SHP77 (cell line): ENCODE results near the gene HAUS1.
"Not testable (repeated sequence)": the region's sequence is repeated elsewhere in the genome, so short reads cannot be mapped to it uniquely, and the experiment has no call there.

ENCODE experiments used
- DNase-seq, 2 experiments: peaks; one replicate each; lab custom pipeline; 2025; lab: John Stamatoyannopoulos, UW

HAUS1 gene

DNA sequence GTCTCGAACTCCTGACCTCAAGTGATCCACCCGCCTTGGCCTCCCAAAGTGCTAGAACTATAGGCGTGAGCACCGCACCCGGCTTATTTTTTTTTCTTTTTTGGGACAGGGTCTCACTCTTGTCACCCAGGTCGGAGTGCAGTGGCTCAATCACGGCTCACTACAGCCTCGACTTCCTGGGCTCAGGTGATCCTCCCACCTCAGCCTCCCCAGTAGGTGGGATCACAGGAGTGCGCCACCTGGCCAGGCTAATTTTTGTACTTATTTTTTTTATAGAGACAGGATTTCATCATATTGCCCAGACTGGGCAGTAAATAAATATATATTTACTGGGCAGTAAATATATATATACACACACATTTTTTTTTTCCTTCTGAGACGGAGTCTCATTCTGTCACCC is 8.7 kb upstream of the HAUS1 start:
- DNase-seq, result no peak

DNA sequence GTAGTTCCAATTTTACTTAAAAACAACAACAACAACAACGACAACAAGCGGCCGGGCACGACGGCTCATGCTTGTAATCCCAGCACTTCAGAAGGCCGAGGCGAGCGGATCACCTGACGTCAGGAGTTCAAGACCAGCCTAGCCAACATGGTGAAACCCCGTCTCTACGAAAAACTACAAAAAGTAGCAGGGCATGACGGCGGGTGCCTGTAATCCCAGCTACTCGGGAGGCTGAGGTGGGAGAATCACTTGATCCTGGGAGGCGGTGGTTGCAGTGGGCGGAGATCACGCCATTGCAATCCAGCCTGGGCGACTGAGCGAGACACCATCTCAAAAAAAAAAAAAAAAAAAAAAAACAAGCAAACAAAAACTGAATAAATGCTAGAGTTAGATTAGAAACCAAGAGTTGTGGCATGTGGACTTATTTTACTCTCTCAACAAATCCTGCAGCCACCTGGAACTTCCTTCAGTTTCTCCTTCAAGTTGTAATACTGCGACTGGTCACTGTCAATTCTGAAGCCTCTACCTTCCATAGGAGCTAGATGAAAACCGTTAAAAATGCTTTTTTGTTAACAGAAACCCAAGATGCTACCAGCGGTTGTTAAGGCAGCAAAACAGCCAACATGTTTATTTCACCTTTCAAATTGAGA is 7.4 kb upstream of the HAUS1 start:
- no peak for DNase-seq

DNA sequence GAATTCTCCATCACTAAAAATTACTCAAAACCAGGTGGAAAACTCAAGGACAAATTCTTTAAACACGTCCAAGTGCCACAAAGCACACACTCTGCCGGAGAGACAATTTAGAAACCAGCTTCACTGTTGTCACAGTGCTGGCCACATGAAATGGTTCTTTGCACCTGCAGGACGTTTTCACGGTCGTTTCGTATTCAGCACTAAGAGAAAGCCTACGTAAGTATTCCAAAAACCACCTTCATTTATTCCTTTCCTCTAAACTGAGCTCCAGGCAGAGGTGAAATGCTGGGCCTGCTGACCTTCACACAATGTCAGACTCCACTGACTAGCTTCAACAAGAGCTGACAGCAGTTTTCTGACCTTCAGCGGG is 6.8 kb upstream of the HAUS1 start:
- no peak for DNase-seq

DNA sequence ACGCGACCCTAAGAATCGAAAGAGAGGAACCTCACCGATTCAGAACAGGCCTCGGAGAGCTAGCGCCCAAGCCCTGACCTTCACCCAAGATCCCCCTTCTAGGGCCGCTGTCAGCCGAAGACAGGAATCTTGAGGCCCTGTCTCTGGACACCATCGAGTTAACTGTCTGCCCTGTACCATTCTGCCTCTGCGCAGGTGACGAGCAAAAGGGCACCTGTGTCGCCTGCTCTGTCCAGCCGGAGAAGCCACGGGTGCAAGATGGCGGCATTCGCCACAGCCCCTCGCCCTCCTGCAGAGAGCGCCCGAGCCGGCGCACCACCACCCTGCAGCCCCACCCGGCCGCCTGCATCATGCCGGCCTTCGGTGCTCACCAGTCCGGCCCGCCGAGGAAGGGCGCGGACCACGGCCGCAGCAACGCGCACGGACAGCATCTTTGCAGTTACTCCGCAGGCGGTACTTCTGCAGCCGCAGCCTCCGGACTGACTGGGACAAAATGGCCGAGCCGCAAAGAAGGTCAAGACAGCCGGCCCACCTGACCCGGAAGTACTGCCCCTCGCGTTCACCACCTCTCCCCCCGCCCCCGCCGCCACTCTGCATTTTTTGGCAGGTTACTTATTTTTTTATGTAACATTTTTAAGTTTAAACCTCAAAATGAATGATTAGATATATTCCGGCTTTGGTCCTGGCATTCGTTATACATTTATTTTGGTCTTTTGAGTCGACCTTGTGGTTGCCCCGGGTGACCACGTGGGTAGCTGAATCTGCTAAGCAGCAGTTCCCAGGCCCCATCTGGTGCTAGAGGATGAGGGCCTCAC is 6.2 kb upstream of the HAUS1 start, which contains the start of gene ATP5F1A:
Gene ATP5F1A, minus strand, starts transcription at position 496 of the 815 bp plus-strand sequence. Its CDS starts 65 bp downstream, at position 431.
- peak; percentile 78 to 85 for DNase-seq

DNA sequence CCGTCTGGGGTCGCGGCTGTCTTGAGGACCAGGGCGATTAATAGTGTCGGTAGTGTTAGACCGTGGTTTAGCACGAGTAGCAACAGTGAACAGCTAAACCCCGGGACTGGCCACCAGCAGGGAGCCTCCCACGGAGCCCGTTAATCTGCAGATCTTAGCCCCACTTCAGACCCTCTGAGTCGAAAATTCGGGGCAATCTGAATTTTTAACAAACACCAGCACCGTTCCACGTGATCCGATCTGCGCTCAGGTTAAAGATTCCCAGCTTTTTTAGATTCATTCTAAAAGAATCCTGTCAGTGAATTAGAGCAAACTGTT is 5.6 kb upstream of the HAUS1 start:
- no peak for DNase-seq

DNA sequence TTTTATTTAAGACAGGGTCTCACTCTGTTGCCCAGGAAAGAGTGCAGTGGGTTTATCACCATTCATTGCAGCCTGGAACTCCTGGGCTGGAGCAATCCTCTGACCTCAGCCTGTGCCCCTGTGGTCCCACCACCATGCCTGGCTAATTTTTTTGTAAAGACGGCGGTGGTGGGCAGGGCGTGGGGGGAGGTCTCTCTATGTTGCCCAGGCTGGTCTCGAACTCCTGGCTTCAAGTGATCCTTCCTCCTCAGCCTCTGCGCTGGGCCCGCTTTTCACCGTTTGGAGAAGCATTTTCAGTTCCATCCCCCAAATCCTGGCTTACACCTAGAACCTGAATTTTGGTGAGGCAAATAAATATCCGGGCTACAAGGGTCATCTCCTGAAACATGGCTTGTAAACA is 4.7 kb upstream of the HAUS1 start:
- DNase-seq, result no peak

DNA sequence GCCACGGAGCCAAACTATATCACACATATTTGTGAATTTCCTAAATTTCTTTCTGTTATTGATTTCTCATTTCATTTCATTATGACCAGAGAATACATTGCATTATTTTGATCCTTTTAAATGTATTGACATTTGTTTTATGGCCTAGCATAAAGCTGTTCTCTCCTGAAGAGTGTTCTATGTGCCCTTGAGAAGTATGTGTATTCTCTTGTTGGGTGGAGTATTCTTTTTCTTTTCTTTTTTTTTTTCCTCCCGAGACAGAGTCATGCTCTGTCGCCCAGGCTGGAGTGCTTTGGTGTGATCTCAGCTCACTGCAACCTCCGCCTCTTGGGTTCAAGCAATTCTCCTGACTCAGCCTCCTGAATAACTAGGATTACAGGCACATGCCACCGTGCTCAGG is 5.2 kb downstream of the HAUS1 start:
- no peak for DNase-seq

DNA sequence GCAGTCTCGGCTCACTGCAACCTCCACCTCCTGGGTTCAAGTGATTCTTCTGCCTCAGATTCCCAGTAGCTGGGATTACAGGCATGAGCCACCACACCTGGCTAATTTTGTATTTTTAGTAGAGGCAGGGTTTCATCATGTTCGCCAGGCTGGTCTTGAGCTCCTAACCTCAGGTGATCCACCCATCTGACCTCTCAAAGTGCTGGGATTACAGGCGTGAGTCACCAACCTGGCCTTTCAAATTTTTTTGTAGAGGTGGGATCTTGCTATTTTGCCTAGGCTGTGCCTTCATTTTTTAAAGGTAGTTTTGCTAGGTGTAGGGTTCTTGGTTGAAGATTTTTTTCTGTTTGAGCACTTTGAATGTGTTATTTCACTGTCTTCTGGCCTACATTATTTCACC is 6.2 kb downstream of the HAUS1 start:
- no peak for DNase-seq

DNA sequence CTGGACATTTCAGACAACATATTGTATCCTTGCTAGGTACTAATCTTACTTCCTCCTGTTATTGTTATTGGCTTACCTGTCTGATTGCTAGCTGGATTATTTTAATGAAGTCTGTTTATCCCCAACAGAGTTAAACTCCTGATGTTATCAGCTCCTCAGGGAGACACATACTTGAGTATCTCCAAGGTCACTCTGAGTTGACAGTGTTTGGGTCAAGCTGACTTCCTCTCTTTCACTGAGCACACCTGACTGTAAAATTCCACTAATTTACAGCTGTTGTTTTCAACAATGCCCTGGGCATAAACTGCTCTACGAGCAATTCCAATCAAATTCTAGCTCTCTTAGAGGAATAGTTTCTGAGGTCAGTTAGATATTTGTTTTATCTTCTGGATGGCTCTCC is 9.6 kb downstream of the HAUS1 start:
- DNase-seq, result no peak

DNA sequence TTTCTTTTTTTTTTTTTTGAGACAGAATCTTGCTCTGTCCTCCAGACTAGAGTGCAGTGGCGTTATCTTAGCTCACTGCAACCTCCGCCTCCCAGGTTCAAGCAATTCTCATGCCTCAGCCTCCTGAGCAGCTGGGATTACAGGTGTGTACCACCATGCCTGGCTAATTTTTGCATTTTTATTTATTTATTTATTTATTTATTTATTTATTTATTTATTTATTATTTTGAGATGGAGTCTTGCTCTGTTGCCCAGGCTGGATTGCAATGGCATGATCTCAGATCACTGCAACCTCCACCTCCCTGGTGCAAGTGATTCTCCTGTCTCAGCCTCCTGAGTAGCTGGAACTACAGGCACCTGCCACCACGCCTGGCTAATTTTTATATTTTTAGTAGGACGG is 22.4 kb downstream of the HAUS1 start:
- not testable (repeated sequence) for DNase-seq

DNA sequence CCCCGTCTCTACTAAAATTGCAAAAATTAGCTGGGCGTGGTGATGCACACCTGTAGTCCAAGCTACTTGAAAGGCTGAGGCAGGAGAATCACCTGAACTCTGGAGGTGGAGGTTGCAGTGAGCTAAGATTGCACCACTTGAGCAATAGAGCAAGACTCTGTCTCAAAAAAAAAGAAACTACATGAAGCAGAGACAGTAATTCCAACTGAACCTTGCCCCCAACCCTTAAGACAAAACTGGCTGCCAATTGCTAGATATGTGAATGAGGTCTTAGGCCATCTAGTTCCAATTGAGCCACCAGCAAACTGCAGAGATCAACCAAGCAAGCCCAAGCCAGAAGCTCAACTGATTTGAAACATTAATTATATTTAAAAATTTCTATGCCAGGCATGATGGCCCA is 25.9 kb downstream of the HAUS1 start:
- DNase-seq, result no peak

DNA sequence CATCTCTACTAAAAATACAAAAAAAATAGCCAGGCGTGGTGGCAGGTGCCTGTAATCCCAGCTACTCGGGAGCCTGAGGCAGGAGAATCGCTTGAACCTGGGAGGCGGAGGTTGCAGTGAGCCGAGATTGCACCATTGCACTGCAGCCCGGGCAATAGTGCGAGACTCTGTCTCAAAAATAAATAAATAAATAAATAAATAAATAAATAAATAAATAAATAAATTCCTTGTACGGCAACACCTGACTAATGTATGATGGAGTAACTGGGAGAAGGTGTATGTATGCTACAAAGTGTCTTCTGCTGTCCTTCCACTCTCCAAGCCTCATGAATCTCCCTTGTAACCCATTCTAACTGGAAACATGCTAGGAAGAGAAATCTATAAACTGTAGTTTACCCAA is 26.4 kb downstream of the HAUS1 start:
- DNase-seq, result not testable (repeated sequence)

DNA sequence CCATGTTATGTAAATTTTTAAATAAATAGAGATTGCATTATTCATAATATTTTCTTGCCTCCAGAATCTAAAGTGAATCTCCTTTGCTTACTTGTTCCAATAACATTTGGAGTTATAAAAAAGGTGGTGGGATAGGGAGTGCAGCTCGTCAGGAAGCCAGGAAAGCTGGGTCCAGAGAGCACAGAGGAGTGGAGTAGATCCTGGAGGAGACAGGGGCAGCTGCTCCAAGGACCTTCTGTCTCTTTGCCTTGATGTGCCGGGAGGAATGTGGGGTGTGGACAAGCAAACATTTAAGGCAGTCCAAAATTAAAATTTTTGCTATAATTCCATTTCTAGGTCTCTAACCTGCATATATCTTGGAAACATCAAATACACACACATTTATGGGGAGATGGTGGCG is 29.3 kb downstream of the HAUS1 start:
- no peak for DNase-seq

DNA sequence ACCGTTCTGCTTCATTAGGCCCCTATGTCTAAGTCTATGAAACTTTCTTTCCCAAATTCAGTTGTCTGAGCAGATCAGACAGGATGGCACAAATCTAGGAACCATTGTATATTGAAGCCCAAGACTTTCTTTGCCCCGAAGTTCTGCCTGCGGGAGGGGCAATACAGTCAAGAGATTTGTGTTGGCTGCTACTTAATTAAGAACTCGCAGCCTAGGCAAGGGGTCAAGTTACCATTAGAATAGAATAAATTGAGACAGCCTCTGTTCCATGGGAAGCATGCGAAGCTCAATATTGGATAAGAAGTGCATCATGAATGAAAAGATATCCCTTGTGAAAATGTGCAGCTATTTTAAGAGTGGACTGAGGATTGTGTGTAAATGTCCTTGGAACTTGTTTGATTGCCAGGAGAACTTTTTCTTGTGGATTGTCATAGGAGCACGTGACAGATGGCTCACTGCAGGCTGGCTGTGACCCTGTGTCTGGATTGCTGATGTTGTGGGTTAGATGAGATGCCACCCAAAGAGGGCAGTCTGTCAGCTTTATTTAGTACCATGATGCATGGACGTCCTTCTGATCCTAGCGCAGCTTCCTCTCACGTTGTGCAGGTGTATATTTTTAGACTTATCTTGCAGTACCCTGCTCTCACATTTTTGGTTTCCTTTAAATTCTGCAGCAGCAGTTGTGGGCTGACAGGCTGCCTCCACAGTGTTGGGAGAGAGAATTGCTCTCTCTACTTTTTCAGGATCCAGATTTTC is 30.9 kb downstream of the HAUS1 start:
- no peak for DNase-seq

DNA sequence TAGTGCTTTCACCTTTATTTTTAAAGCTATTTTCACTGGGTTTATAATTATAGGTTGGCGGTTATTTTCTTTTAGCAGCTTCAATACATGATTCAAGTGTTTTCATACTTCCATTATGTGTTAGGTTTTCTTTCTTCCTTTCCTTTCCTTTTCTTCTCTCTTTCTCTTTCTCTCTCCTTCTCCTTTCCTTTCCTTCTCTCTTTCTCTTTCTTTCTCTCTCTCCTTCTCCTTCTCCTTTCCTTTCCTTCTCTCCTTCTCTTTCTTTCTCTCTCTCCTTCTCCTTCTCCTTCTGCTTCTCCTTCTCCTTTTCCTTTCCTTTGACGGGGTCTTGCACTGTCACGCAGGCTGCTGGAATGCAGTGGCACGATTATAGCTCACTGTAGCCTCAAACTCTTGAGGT is 36.0 kb downstream of the HAUS1 start:
- DNase-seq, result no peak

DNA sequence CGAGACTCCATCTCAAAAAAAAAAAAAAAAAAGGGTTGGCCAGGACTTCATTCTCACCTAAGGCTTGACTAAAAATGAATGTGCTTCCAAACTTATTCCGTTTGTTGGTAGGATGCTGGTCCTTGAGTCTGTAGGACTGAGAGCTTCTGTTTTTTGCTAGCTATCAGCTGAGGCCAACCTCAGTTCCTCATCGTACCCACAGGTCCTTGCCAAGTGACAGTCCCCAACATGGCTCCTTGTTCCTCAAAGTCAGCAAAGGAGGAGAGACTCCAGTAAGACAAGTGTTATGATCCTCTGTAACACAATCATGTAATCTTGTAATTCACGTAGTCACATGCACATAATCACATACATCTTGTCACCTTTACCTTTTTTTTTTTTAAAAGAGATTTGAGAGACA is 37.0 kb downstream of the HAUS1 start:
- DNase-seq, result no peak

DNA sequence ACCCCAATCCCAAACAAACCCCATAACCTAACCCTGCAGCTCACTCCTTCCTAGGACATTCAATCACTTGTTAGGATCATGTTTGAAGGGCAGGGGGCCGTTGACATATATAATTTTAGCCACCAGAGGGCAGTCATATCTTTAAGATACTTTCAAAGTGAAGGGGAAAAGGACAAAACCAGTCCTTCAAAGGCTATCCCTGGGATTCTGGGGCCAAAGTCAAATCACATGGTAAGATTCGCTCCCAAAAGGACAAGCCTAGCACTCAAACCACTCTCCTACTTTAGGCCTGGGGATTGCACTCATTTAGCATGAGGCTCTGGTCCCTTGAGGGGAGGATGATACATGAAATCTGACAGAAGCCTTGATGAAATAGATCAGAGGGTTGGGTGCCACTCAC is 44.6 kb downstream of the HAUS1 start:
- DNase-seq, result peak; percentile 48 to 61

DNA sequence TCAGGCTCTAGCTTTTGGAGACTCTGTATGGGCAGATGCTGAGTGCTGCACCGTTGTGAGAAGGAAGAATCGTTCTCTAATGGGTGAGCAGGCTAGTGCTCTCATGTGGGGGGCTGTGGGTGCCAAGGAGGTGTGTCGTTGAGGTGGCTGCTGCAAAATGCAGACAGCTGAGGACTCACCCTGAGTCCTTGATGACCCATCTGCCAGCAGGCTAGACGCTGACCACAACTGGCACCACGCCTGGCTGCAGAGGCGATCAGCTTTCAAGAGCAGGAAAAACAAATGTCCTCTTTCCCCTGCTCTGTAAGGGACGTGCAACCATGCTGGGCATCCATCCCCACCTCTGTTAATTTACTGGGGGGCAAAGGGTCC is 48.2 kb downstream of the HAUS1 start:
- DNase-seq, result peak; percentile 24 to 52

DNA sequence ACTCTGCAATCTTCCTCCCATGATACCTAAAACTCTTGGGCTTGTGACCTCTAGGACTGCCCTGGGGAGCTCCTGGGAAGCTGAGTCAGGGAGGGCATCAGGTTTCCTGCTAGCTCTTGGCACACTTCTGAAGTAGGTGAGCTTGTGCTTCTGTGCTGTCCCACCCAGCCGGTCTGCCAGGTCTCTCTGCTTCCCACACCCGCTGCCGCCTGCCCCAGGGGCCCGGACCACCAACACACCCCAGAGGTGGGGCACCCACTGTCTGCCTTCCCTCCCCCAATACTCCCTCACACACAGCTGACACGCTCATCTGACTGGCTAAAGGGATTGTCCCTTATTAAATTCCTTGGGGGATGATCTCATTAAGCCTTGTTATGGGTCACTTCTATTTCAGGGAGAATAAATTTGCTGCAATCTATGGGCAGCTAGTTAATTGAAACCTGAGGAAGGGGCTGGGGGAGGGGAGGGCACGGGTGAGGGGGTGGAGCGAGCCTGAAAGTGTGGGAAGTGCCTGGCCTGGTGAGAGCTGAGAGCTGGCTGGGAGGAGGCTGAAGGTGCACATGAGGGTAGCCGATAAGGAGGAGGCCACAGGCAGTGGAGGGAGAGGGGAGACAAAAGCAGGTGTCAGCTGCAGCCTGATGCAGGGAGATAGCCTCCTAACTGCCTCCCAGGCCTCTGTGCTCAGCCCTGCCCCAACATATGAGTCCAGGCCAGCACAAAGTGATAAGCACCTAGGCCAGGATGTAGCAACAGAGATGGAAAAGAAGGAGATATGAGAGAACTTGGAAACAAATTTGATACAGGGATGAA is 48.8 kb downstream of the HAUS1 start:
- DNase-seq, result peak in 1 of 2 experiments; percentile 25

DNA sequence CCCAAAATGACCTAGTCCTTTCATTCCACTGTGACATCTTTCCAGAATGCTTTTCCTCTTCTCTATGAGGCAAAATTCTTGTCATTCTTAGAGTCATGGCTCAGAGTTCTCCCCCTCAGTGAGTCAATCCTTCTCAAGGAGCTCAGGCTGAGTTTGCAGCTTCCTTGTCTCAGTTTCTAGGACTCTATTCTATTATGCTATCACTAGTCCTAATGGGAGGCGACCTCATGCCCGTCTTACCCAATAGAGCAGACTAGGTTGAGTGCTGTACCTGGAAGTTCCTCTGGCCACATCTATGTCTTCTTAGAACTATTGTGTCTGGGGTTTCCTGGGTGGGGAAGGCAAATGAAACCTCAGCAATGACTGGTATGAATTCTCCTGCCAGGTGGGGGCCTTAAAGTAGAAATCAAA is 51.5 kb downstream of the HAUS1 start:
- DNase-seq, result no peak

DNA sequence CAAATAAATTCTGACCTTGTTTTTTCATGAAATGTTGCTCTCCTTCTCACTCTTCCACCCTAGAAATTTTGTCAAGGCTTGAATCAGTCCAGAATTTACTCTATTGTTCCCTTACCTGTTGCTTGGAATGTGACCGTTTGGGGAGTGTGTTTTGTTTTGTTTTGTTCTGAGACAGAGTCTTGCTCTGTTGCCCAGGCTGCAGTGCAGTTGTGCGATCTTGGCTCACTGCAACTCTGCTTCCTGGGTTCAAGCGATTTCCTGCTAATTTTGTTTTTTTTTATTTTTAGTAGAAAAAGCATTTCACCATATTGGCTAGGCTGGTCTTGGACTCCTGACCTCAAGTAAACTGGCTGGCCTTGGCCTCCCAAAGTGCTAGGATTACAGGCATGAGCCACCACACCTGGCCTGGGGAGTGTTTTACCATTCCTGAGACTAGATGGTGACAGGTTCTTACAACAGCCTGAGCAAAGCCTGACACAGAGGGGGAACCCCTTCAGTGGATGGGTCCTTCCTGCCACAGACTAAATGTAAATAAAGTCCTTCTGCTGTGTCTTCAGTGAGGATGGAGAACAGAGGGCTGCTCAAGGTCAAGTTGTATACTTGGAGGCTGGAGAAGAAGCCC is 52.0 kb downstream of the HAUS1 start:
- no peak for DNase-seq

DNA sequence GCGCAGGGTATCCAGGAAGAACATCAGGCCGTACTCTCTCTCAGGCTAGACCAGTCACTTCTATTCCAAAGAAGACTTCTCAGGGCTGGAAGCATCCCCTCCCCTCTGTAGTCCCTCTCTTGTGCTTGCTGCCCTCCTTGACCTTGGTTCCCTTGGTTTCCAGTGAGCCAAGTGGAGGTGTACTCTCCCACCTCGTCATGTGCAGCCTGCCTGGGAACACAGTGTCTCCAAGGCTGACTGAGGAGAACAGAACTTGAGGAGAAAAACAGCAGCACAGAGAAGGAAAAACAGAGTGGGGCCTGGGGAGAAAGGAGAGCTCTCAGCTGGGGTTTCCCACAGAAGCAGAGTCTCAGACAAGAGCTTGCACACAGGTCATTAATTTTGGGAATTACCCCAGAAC is 52.7 kb downstream of the HAUS1 start:
- no peak for DNase-seq
